Esophagus squamous epithelium (tissue), 5 donors: ENCODE data around the gene MGAM2. TPM values are rescaled to one million over a fixed set of nuclear protein-coding genes. Genes with fewer than 3 reads are reported as not detected.

Source experiments
- DNase-seq: peaks from one replicate; lab custom pipeline; 2025; lab: John Stamatoyannopoulos, UW
- H3K27ac ChIP-seq, 4 donors: fragments of 200-600 bp; sonication (generic); one replicate each; pipeline ENCODE4 v1.5.1; 2016 to 2019; ENCODE audit warnings: mild to moderate bottlenecking in 1 of 4
- H3K27me3 ChIP-seq, 4 donors: fragments of 200-600 bp; sonication (generic); 1 replicate in 3 of 4; 2 replicates in 1 of 4; pipeline versions ENCODE4 v1.5.1 to v1.6.0; 2017 to 2021; ENCODE audit warnings: antibody characterized with exemption in 1 of 4
- H3K36me3 ChIP-seq, 3 donors: fragments of 200-600 bp; sonication (generic); one replicate each; pipeline ENCODE4 v1.5.1; 2016 to 2019
- H3K4me1 ChIP-seq, 3 donors: fragments of 200-600 bp; sonication (generic); one replicate each; pipeline ENCODE4 v1.5.1; 2017 to 2019
- H3K4me3 ChIP-seq, 4 donors: fragments of 200-600 bp; sonication (generic); 1 replicate in 3 of 4; 2 replicates in 1 of 4; pipeline ENCODE4 v1.5.1; 2016 to 2019; ENCODE audit warnings: mild to moderate bottlenecking in 2 of 4, moderate library complexity in 1 of 4
- H3K9me3 ChIP-seq, 3 donors: fragments of 200-600 bp; sonication (generic); one replicate each; pipeline ENCODE4 v1.5.1; 2016 to 2019
- POLR2A ChIP-seq, 4 donors: fragments of 450-650 bp; IDR thresholded peaks; one replicate each; pipeline ENCODE4 v1.6.1; 2017; ENCODE audit warnings: antibody characterized with exemption in 4 of 4, mild to moderate bottlenecking in 4 of 4, moderate library complexity in 3 of 4
- WGBS, 2 donors: methylation state at CpG; one replicate each; pipeline ENCODE4 v1.1.5; 2018; 5-methylcytosine and 5-hydroxymethylcytosine counted together
- intact Hi-C: fragments of 100-400 bp; cut with DNase I; formaldehyde crosslinking; loops from one replicate; pipeline ENCODE4 v1.15.0; 2022
- total RNA-seq, 4 donors: library from RNA; depleted of rRNA; stranded (reverse); fragments of >200 nt; gene quantifications; one replicate each; pipeline ENCODE4 v1.1.0, GENCODE V29; 2016
- TF ChIP-seq, protein P1 (sequence below), 6 experiments: fragments of 450-650 bp in 4 of 6; fragments of 200-600 bp in 2 of 6; sonication (generic) in 2 of 6; IDR thresholded peaks; one replicate each; pipeline ENCODE4 v1.5.1; 2016 to 2019; ENCODE audit warnings: antibody characterized with exemption in 6 of 6, mild to moderate bottlenecking in 4 of 6, moderate library complexity in 4 of 6
- donor health status: DM: yes; HTN: yes; CAD: no.

Gene MGAM2
- total RNA-seq, 4 donors from 2014 or later = 0.04 TPM; not detected in 3

DNA sequence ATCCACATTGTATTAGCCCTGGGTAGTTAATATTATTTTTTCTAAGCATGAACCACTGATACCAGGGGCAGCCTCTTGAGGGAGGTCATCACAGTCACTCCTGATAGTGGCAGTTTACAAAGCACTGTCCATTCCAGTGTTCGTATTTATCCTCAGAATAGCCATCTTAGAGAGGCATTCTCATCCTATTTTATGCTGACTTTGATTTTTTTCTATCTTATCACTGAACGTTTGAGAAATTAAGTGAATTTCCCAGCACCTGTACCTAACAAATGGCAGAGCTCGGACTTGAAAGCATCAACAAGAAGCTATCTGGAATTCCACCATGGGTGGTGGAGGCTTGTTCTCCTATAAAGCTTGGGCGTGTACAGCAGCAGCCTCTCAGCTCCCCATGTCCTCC lies 26.1 kb upstream of the MGAM2 start:
- DNase-seq = no peak
- no peaks in the 10 kb centered on the region for H3K27me3 ChIP-seq
- H3K4me3 ChIP-seq = no peak overlapping the region
- no peaks in the 10 kb centered on the region for H3K4me1 ChIP-seq
- H3K36me3 ChIP-seq = no peaks in the 10 kb centered on the region
- TF ChIP-seq POLR2A (IDR thresholded peaks at IDR 0.05) = no peak
- TF ChIP-seq, protein P1, sequence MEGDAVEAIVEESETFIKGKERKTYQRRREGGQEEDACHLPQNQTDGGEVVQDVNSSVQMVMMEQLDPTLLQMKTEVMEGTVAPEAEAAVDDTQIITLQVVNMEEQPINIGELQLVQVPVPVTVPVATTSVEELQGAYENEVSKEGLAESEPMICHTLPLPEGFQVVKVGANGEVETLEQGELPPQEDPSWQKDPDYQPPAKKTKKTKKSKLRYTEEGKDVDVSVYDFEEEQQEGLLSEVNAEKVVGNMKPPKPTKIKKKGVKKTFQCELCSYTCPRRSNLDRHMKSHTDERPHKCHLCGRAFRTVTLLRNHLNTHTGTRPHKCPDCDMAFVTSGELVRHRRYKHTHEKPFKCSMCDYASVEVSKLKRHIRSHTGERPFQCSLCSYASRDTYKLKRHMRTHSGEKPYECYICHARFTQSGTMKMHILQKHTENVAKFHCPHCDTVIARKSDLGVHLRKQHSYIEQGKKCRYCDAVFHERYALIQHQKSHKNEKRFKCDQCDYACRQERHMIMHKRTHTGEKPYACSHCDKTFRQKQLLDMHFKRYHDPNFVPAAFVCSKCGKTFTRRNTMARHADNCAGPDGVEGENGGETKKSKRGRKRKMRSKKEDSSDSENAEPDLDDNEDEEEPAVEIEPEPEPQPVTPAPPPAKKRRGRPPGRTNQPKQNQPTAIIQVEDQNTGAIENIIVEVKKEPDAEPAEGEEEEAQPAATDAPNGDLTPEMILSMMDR (IDR thresholded peaks at IDR 0.05) = no peak
- H3K9me3 ChIP-seq = no peaks in the 10 kb centered on the region
- intact Hi-C loops = no loop called here
- no peak overlapping the region for H3K27ac ChIP-seq
- 74 to 77% methylated on average over 4 of the region's 4 CpGs for WGBS, 2 donors

DNA sequence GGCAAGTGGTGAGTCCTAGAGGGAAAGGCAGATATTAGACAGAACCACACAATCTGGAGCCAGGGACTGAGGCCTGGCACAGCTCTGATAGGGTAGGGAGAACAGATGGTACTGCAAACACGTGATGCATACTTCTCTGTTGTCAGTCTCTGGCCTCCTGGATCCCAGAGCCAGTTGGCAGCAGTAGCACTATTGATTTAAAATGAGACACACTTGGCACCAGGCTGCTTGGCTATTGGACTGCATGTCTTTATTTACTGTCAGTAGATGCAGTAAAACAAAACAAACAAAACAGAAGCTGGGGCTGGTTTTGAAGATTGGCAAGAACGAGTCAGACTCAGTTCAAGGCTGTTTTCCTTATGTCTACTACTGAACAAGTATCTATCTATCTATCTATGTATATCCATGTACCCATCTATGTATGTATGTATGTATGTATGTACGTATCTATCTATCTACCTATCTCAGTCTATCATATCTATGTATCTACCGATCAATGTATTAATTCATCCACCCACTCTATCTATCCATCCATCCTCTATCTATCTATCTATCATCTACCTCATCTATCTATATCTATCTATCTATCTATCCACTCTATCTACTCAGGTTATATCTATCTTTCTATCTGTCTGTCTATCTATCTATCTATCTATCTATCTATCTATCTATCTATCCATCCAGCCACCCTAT lies 23.4 kb upstream of the MGAM2 start:
- no peaks in the 10 kb centered on the region for H3K9me3 ChIP-seq
- no peaks in the 10 kb centered on the region for H3K27me3 ChIP-seq
- no peak overlapping the region for H3K27ac ChIP-seq
- DNase-seq = no peak
- TF ChIP-seq POLR2A (IDR thresholded peaks at IDR 0.05) = no peak
- TF ChIP-seq, protein P1 (IDR thresholded peaks at IDR 0.05) = no peak
- 61 to 63% methylated on average over 4 of the region's 4 CpGs for WGBS, 2 donors
- intact Hi-C loops = no loop called here
- no peaks in the 10 kb centered on the region for H3K36me3 ChIP-seq
- no peaks in the 10 kb centered on the region for H3K4me1 ChIP-seq
- H3K4me3 ChIP-seq = no peak overlapping the region

DNA sequence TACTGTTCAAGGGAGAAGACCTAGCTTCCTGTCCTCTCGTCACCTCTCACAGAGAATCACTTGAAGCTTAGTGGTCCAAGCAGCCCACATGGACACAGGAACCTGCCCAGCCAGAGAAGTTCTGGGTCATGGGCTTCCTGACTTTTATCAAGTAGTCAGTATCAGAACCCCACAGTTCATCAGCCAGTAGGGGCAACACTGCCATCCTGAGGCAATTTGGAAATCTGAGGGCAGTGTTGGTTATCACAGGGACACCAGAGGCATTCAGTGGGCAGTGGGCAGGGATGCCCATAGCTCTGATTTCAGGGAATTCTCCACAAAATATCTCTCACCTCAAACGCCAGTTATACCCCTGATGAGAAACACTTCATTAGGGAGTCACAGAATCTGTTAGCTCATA lies 22.5 kb upstream of the MGAM2 start:
- DNase-seq = no peak
- WGBS, 2 donors = 61 to 73% methylated on average over 2 of the region's 2 CpGs
- Histone ChIP-seq H3K27me3 (no peaks in the 10 kb centered on the region), H3K27ac (no peak overlapping the region), H3K4me1 (no peaks in the 10 kb centered on the region), H3K9me3 (no peaks in the 10 kb centered on the region), H3K4me3 (no peak overlapping the region), H3K36me3 (no peaks in the 10 kb centered on the region)
- TF ChIP-seq POLR2A (IDR thresholded peaks at IDR 0.05) = no peak
- TF ChIP-seq, protein P1 (IDR thresholded peaks at IDR 0.05) = no peak
- intact Hi-C loops = no loop called here

DNA sequence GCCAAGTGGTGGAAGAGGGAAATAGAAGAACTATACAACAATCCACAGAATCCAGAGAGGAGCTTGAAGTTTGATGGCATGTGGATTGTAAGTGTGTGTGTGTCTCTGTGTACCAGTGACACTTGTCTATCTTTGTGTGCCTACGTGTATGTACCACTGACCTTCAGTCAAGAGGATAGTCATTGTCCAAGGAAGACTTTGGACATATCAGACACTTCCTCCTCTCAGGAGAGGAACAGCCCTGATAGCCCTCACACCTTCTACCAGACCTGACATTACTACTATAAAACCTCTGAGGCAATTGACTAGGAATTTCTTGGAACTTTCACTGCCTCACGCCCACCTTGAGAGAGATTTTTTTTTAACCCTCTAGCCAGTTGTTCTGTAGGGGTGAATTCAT lies 19.6 kb upstream of the MGAM2 start:
- TF ChIP-seq, protein P1 (IDR thresholded peaks at IDR 0.05) = no peak
- no peak for TF ChIP-seq POLR2A (IDR thresholded peaks at IDR 0.05)
- Histone ChIP-seq H3K27me3 (no peaks in the 10 kb centered on the region), H3K36me3 (no peaks in the 10 kb centered on the region), H3K9me3 (no peaks in the 10 kb centered on the region), H3K4me1 (no peaks in the 10 kb centered on the region), H3K27ac (no peak overlapping the region), H3K4me3 (no peak overlapping the region)
- intact Hi-C loops = no loop called here
- no peak for DNase-seq
- WGBS, 2 donors = 56 to 76% methylated on average over 2 of the region's 2 CpGs

DNA sequence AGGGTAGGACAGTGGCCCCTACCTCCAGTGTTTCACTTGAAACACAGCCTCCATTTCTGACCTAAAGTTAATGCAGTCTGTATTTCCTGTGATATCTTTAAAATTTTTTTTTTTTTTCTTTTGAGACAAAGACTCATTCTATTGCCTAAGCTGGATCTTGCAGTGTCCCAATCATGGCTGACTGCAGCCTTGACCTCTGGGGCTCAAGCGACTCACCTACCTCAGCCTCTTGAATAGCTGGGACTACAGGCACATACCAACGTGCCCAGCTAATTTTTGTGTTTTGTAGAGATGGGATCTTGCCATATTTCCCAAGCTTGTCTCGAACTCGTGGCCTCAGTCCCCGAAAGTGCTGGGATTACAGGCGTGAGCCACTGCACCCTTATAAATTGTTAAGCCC lies 16.7 kb upstream of the MGAM2 start:
- Histone ChIP-seq H3K27me3 (no peaks in the 10 kb centered on the region), H3K4me1 (no peaks in the 10 kb centered on the region), H3K9me3 (no peaks in the 10 kb centered on the region), H3K36me3 (no peaks in the 10 kb centered on the region), H3K27ac (no peak overlapping the region), H3K4me3 (no peak overlapping the region)
- TF ChIP-seq, protein P1 (IDR thresholded peaks at IDR 0.05) = no peak
- intact Hi-C loops = no loop called here
- WGBS, 2 donors = 74 to 87% methylated on average over 6 of the region's 6 CpGs
- DNase-seq = no peak
